Measurements from ENCODE around the gene AOC3.

Gene AOC3

GRCh38 chr17:42850954-42851353, at the start of gene AOC3:
AOC3 (plus strand) TSS chr17:42851199; CDS start chr17:42851344, 145 bp downstream.
- DNase-seq: no peak

- DNase-seq: no peak
Measured at GRCh38 chr17:42803074-42803883, 47.7 kb upstream of the AOC3 start.

GRCh38 chr17:42804918-42805367, 46.1 kb upstream of the AOC3 start:
- DNase-seq: no peak

- DNase-seq: no peak
Measured at GRCh38 chr17:42806249-42806648, 44.8 kb upstream of the AOC3 start.

- DNase-seq: no peak
Measured at GRCh38 chr17:42809250-42809649, 41.7 kb upstream of the AOC3 start.

- DNase-seq: no peak
Measured at GRCh38 chr17:42814633-42815399, 36.2 kb upstream of the AOC3 start.

- DNase-seq: no peak
Measured at GRCh38 chr17:42817866-42818265, 33.1 kb upstream of the AOC3 start.

GRCh38 chr17:42818379-42818778, 32.6 kb upstream of the AOC3 start:
- DNase-seq: no peak

- no peak for DNase-seq
Measured at GRCh38 chr17:42819939-42820535, 31.0 kb upstream of the AOC3 start.

- DNase-seq: no peak
Measured at GRCh38 chr17:42821176-42821575, 29.8 kb upstream of the AOC3 start.

GRCh38 chr17:42827472-42827871, 23.5 kb upstream of the AOC3 start:
- no peak for DNase-seq

- no peak for DNase-seq
Measured at GRCh38 chr17:42830971-42831370, 20.0 kb upstream of the AOC3 start.

GRCh38 chr17:42832213-42832933, 18.6 kb upstream of the AOC3 start:
- no peak for DNase-seq

- DNase-seq: peak; percentile 66
Measured at GRCh38 chr17:42832934-42833766, 17.8 kb upstream of the AOC3 start, which contains the start of gene PSME3. PSME3 (plus strand) TSS chr17:42833397; CDS start chr17:42833632, 235 bp downstream.

- no peak for DNase-seq
Measured at GRCh38 chr17:42833767-42834422, 17.1 kb upstream of the AOC3 start.

GRCh38 chr17:42835732-42836131, 15.3 kb upstream of the AOC3 start:
- no peak for DNase-seq

GRCh38 chr17:42841975-42842685, 8.9 kb upstream of the AOC3 start:
- DNase-seq: no peak

GRCh38 chr17:42843358-42843934, 7.6 kb upstream of the AOC3 start:
- no peak for DNase-seq

- DNase-seq: no peak
Measured at GRCh38 chr17:42844271-42844670, 6.7 kb upstream of the AOC3 start, which contains the start of gene AOC2. AOC2 (plus strand) TSS chr17:42844580; CDS start chr17:42844627, 47 bp downstream.
